Neural cell (in vitro differentiated cells): ENCODE measurements around the gene PDE8B. TPM values are rescaled to one million over a fixed set of nuclear protein-coding genes. Genes with fewer than 3 reads are reported as not detected.

ENCODE experiments used
- H2AFZ ChIP-seq: fragments of 200-600, 300-800 bp; sonication (generic), shearing (Covaris generic); 2 replicates; pipeline ENCODE4 v1.6.0; 2014; ENCODE audit warnings: low read depth, mild to moderate bottlenecking, antibody characterized with exemption, low read length, moderate library complexity
- H3F3A ChIP-seq: fragments of 200-600 bp; shearing (Covaris generic); 2 replicates; pipeline ENCODE4 v1.6.1; 2016; ENCODE audit warnings: mild to moderate bottlenecking, moderate library complexity, mixed read lengths, antibody characterized with exemption, low read length; ENCODE audit not compliant: insufficient read depth, poor library complexity, severe bottlenecking
- H3K27ac ChIP-seq: fragments of 200-600, 300-800 bp; sonication (generic), shearing (Covaris generic); 2 replicates; pipeline ENCODE4 v1.5.1; 2014; ENCODE audit warnings: mild to moderate bottlenecking, low read length, moderate library complexity
- H3K27me3 ChIP-seq: fragments of 300-800, 200-600 bp; sonication (generic), shearing (Covaris generic); 2 replicates; pipeline ENCODE4 v1.6.0; 2014; ENCODE audit warnings: mild to moderate bottlenecking, low read depth, low read length, moderate library complexity; ENCODE audit not compliant: insufficient read depth
- H3K36me3 ChIP-seq: fragments of 300-800, 200-600 bp; sonication (generic), shearing (Covaris generic); 2 replicates; pipeline ENCODE4 v1.5.1; 2014; ENCODE audit warnings: mild to moderate bottlenecking, antibody characterized with exemption, low read length, moderate library complexity; ENCODE audit not compliant: insufficient read depth
- H3K4me2 ChIP-seq: fragments of 300-800, 200-600 bp; sonication (generic), shearing (Covaris generic); 2 replicates; pipeline ENCODE4 v1.6.0; 2014; ENCODE audit warnings: mild to moderate bottlenecking, low read length
- H3K4me3 ChIP-seq: fragments of 300-800, 200-600 bp; sonication (generic), shearing (Covaris generic); 2 replicates; pipeline ENCODE4 v1.5.1; 2014; ENCODE audit warnings: mild to moderate bottlenecking, low read length, moderate library complexity
- H3K79me2 ChIP-seq: fragments of 200-600 bp; shearing (Covaris generic); replicated peaks from 2 replicates; pipeline ENCODE4 v1.6.0; 2014; ENCODE audit warnings: mild to moderate bottlenecking, low read length, moderate library complexity; ENCODE audit not compliant: insufficient read depth
- H3K9ac ChIP-seq: fragments of 300-800, 200-600 bp; sonication (generic), shearing (Covaris generic); 2 replicates; pipeline ENCODE4 v1.6.1; 2016; ENCODE audit warnings: mild to moderate bottlenecking, low read length, mixed read lengths
- H3K9me2 ChIP-seq: fragments of 200-600 bp; shearing (Covaris generic); 2 replicates; pipeline ENCODE4 v1.6.1; 2016; ENCODE audit warnings: mild to moderate bottlenecking, low read length, mixed read lengths; ENCODE audit not compliant: insufficient read depth
- H3K9me3 ChIP-seq: fragments of 200-600, 300-800 bp; sonication (generic), shearing (Covaris generic); 2 replicates; pipeline ENCODE4 v1.6.1; 2016; ENCODE audit warnings: mild to moderate bottlenecking, mixed run types, low read length, moderate library complexity, mixed read lengths
- H4K20me1 ChIP-seq: fragments of 200-600 bp; shearing (Covaris generic); 2 replicates; pipeline ENCODE4 v1.6.1; 2016; ENCODE audit warnings: mild to moderate bottlenecking, mixed run types; ENCODE audit not compliant: insufficient read depth
- EP300 ChIP-seq: fragments of 450-650 bp; conservative IDR thresholded peaks from 2 replicates; pipeline ENCODE4 v1.6.1; 2014; ENCODE audit warnings: antibody characterized with exemption, mild to moderate bottlenecking, moderate library complexity; ENCODE audit not compliant: poor library complexity, severe bottlenecking
- EZH2 ChIP-seq: fragments of 200-600, 300-800 bp; shearing (Covaris generic), sonication (generic); IDR thresholded peaks from 2 replicates; pipeline ENCODE4 v1.6.1; 2014; ENCODE audit warnings: antibody characterized with exemption, low read length, borderline replicate concordance, mild to moderate bottlenecking; ENCODE audit not compliant: insufficient read depth, poor library complexity, severe bottlenecking
- MXI1 ChIP-seq: fragments of 450-650 bp; conservative IDR thresholded peaks from 2 replicates; pipeline ENCODE4 v1.6.1; 2014; ENCODE audit warnings: antibody characterized with exemption, mild to moderate bottlenecking; ENCODE audit not compliant: poor library complexity, severe bottlenecking
- POLR2AphosphoS5 ChIP-seq: IDR thresholded peaks from 2 replicates; pipeline ENCODE4 v1.6.1; 2012
- RAD21 ChIP-seq: fragments of 450-650 bp; conservative IDR thresholded peaks from 2 replicates; pipeline ENCODE4 v1.6.1; 2014; ENCODE audit warnings: antibody characterized with exemption, mild to moderate bottlenecking, moderate library complexity
- SMC3 ChIP-seq: fragments of 450-650 bp; conservative IDR thresholded peaks from 2 replicates; pipeline ENCODE4 v1.6.1; 2014; ENCODE audit warnings: antibody characterized with exemption, mild to moderate bottlenecking, moderate library complexity; ENCODE audit not compliant: poor library complexity
- TAF1 ChIP-seq: IDR thresholded peaks from 2 replicates; pipeline ENCODE4 v1.6.1; 2012; ENCODE audit warnings: low read depth
- polyA plus RNA-seq: library from polyadenylated mRNA; depleted of rRNA; stranded (reverse); fragments of >200 nt; gene quantifications from 2 replicates; pipeline ENCODE4 v1.2.3, GENCODE V29; 2014
- TF ChIP-seq, protein P1 (sequence below): fragments of 450-650 bp; IDR thresholded peaks from 2 replicates; pipeline ENCODE4 v1.5.1; 2014; ENCODE audit warnings: antibody characterized with exemption, mild to moderate bottlenecking, moderate library complexity; ENCODE audit not compliant: poor library complexity, severe bottlenecking
- TF ChIP-seq, protein P2 (sequence below): IDR thresholded peaks from 2 replicates; pipeline ENCODE4 v1.6.1; 2012; ENCODE audit warnings: borderline replicate concordance

The PDE8B gene
- polyA plus RNA-seq, 1 donor from 2014 or later: 0.22 TPM

DNA sequence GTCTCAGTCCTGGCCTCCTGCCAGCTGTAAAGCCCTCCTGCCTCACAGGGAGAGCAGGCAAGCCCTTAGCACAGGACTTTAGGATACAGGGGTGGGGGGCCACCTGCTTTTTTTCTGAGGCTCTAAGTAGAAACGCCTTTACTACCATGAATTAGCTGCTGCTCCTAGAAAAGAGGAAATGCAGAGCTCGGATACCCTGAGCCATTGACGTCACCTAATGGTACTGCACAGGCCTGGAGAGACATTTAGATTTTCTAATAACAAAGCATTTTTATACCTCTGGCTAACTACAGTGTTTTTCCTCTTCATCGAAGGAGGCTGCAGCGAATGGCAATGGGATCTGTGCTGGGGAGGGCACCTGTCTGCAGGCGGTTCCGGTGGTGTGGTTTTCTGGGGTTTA lies 144.6 kb downstream of the PDE8B start:
- H3K9me3 ChIP-seq: no peaks in the 10 kb centered on the region
- no peaks in the 10 kb centered on the region for H3K36me3 ChIP-seq

DNA sequence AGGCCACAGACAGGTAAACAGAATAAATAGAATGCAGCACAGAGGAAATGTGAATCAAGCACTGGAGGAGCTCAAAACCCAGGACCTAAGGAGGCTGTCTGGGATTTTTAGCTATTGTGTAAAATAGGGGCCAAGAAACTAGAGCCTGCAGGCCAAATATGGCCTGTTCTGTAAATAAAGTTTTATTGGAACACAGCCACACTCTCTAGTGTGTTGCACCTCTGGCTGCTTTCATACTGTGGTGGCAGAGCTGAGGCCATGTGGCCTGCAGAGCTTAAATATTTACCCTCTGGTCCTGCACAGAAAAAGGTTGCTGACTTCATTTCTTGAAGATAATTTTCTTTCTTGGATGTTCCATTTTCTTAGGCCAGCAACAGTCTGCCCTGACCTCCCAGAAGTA lies 145.3 kb downstream of the PDE8B start:
- Histone ChIP-seq H3K9me3 (no peaks in the 10 kb centered on the region), H4K20me1 (no peaks in the 10 kb centered on the region), H3K27ac (no peak overlapping the region), H3K36me3 (no peaks in the 10 kb centered on the region), H2AFZ (no peak overlapping the region), H3K27me3 (no peaks in the 10 kb centered on the region), H3K9me2 (no peaks in the 10 kb centered on the region), H3K9ac (no peak overlapping the region), H3K4me2 (no peak overlapping the region), H3K4me3 (no peak overlapping the region), H3K79me2 (no peaks in the 10 kb centered on the region), H3F3A (no peaks in the 10 kb centered on the region)
- TF ChIP-seq RAD21: no peak
- no peak for TF ChIP-seq TAF1
- no peak for TF ChIP-seq POLR2AphosphoS5
- TF ChIP-seq MXI1: no peak

More for the DNA sequence above, 144.6 kb downstream of the PDE8B start:
- Histone ChIP-seq H3K27ac (no peak overlapping the region), H3F3A (no peaks in the 10 kb centered on the region), H3K4me2 (no peak overlapping the region), H4K20me1 (no peaks in the 10 kb centered on the region), H3K79me2 (no peaks in the 10 kb centered on the region), H3K27me3 (no peaks in the 10 kb centered on the region), H3K4me3 (no peak overlapping the region), H3K9me2 (no peaks in the 10 kb centered on the region), H3K9ac (no peak overlapping the region), H2AFZ (no peak overlapping the region)
- TF ChIP-seq TAF1 (no peak), POLR2AphosphoS5 (no peak), SMC3 (no peak), EZH2 (no peak), RAD21 (no peak), EP300 (no peak), MXI1 (no peak)
- TF ChIP-seq, protein P1, sequence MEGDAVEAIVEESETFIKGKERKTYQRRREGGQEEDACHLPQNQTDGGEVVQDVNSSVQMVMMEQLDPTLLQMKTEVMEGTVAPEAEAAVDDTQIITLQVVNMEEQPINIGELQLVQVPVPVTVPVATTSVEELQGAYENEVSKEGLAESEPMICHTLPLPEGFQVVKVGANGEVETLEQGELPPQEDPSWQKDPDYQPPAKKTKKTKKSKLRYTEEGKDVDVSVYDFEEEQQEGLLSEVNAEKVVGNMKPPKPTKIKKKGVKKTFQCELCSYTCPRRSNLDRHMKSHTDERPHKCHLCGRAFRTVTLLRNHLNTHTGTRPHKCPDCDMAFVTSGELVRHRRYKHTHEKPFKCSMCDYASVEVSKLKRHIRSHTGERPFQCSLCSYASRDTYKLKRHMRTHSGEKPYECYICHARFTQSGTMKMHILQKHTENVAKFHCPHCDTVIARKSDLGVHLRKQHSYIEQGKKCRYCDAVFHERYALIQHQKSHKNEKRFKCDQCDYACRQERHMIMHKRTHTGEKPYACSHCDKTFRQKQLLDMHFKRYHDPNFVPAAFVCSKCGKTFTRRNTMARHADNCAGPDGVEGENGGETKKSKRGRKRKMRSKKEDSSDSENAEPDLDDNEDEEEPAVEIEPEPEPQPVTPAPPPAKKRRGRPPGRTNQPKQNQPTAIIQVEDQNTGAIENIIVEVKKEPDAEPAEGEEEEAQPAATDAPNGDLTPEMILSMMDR: no peak
- TF ChIP-seq, protein P2, sequence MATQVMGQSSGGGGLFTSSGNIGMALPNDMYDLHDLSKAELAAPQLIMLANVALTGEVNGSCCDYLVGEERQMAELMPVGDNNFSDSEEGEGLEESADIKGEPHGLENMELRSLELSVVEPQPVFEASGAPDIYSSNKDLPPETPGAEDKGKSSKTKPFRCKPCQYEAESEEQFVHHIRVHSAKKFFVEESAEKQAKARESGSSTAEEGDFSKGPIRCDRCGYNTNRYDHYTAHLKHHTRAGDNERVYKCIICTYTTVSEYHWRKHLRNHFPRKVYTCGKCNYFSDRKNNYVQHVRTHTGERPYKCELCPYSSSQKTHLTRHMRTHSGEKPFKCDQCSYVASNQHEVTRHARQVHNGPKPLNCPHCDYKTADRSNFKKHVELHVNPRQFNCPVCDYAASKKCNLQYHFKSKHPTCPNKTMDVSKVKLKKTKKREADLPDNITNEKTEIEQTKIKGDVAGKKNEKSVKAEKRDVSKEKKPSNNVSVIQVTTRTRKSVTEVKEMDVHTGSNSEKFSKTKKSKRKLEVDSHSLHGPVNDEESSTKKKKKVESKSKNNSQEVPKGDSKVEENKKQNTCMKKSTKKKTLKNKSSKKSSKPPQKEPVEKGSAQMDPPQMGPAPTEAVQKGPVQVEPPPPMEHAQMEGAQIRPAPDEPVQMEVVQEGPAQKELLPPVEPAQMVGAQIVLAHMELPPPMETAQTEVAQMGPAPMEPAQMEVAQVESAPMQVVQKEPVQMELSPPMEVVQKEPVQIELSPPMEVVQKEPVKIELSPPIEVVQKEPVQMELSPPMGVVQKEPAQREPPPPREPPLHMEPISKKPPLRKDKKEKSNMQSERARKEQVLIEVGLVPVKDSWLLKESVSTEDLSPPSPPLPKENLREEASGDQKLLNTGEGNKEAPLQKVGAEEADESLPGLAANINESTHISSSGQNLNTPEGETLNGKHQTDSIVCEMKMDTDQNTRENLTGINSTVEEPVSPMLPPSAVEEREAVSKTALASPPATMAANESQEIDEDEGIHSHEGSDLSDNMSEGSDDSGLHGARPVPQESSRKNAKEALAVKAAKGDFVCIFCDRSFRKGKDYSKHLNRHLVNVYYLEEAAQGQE: no peak

DNA sequence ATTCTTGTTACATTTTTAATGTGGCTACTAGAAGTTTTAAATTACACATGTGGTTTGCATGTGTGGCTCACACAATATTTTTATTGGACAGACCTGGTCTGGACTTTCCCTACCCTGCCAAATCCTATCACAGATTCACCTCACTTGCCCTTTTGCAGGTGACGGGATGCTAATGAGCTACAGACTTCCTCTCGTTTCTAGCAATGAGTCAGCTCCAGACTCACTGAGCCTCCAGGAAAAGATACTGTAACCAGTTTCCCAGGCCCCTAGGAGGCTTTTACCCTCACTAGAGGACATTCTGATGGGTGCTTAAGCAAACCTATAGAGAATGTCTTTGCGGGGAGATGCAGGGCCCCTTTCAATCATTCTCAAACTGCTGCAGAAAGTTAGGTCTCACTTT lies 146.3 kb downstream of the PDE8B start:
- no peak for TF ChIP-seq POLR2AphosphoS5
- TF ChIP-seq, protein P1: no peak
- TF ChIP-seq SMC3: no peak
- TF ChIP-seq RAD21: no peak
- TF ChIP-seq EZH2: no peak
- TF ChIP-seq, protein P2: no peak
- no peak for TF ChIP-seq EP300
- no peak for TF ChIP-seq TAF1
- no peak for TF ChIP-seq MXI1

More for the DNA sequence above, 146.3 kb downstream of the PDE8B start:
- no peaks in the 10 kb centered on the region for H3K9me2 ChIP-seq
- no peaks in the 10 kb centered on the region for H3F3A ChIP-seq
- H3K36me3 ChIP-seq: no peaks in the 10 kb centered on the region
- no peaks in the 10 kb centered on the region for H3K79me2 ChIP-seq
- H4K20me1 ChIP-seq: no peaks in the 10 kb centered on the region
- no peak overlapping the region for H2AFZ ChIP-seq
- H3K9ac ChIP-seq: no peak overlapping the region
- no peak overlapping the region for H3K4me3 ChIP-seq
- no peaks in the 10 kb centered on the region for H3K9me3 ChIP-seq
- H3K27me3 ChIP-seq: no peaks in the 10 kb centered on the region
- no peak overlapping the region for H3K4me2 ChIP-seq
- no peak overlapping the region for H3K27ac ChIP-seq
